T-helper 9 cell (primary cell): ENCODE results near the gene KCNMB4.

ENCODE experiments used
- DNase-seq: peaks from one replicate; pipeline ENCODE4 v3.0.0-alpha.2; 2020

KCNMB4 gene

GRCh38 chr12:70448371-70448770, 82.3 kb downstream of the KCNMB4 start:
- no peak for DNase-seq

DNA sequence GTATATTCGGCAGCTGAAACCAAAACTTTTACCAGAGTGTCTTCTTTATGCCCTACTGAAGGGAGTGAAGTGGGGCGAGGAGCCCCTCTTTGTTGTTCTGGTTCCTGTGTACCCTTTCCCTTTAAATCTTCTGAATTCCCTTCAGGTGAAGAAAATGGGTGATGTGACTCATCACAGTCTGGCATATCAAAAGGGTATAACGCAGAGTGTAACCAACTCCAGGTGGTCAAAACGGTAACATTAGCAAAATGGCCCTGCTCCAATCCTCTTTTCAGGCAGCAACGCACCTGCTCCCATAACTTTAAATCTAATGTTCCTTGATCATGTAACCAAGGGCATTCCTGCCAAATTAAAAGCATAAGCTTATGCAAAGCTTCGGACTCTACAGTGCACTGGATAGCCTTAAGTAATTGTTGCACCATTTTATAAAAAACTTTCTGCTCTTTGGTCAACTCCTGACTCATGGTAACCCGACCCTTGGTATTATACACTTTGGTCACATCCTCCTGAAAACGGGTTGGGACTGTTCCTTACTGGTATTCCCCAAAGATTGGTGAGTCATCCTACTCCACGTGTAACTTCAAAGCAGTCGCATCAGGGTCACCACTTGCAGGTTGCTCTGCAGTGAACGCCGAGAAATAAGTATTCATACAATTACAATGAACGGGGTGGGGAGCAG, 83.1 kb downstream of the KCNMB4 start:
- DNase-seq = no peak

- no peak for DNase-seq
Measured at GRCh38 chr12:70449753-70450341, 83.8 kb downstream of the KCNMB4 start.

DNA sequence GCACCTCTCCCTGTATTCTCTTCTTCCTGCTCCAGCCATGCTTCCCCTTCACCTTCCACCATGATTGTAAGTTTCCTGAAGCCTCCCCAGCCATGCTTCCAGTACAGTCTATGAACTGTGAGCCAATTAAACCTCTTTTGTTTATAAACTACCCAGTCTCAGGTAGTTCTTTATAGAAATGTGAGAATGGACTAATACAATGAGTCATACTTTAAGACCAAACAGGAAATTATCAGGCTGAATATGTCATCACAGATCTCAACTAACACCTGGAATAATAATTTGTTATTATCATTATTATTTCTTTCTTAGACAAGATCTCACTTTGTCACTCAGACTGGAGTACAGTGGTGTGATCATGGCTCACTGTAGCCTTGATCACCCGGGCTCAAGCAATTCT, 85.4 kb downstream of the KCNMB4 start:
- no peak for DNase-seq

DNA sequence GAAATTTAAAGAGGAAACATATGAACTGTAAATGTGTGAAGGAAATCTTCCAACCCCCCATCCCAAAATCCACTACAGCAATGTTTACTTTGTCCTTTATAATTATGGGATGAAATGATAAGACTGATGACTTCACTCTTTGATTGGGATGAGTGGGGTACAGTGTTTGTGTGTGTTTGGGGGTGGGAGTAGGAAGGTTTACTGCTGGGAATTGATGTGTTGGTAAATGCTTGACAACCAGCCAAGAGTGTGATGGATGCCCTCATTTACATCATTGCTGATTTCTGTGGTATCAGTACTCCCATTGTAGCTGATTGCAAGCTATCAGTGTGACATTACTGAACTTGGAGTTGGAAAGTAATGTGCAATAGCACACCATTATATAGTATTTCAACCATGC, 90.9 kb downstream of the KCNMB4 start:
- no peak for DNase-seq

GRCh38 chr12:70459786-70460185, 93.7 kb downstream of the KCNMB4 start:
- no peak for DNase-seq

- no peak for DNase-seq
Measured at GRCh38 chr12:70463997-70464396, 97.9 kb downstream of the KCNMB4 start.

GRCh38 chr12:70466753-70467152, 100.7 kb downstream of the KCNMB4 start:
- DNase-seq = no peak

DNA sequence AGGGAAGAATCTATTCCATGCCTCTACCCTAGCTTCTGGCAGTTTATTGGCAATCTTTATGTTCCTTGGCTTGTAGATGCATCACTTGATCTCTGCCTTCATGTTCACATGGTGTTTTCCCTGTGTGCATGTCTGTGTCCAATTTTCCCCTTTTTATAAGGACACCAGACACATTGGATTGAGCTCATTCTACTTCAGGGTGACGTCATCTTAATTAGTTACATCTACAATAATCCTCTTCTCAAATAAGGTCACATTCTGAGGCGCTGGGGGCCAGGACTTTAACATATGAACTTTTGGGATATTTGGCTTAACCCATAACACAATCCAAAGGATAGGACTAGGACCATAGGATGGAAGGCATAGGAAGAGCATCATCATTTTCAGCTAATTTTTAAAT, 101.4 kb downstream of the KCNMB4 start:
- DNase-seq = no peak

GRCh38 chr12:70467918-70468733, 102.0 kb downstream of the KCNMB4 start:
- DNase-seq = no peak

- DNase-seq = no peak
Measured at GRCh38 chr12:70468741-70469140, 102.7 kb downstream of the KCNMB4 start.

GRCh38 chr12:70469221-70469820, 103.2 kb downstream of the KCNMB4 start:
- no peak for DNase-seq

DNA sequence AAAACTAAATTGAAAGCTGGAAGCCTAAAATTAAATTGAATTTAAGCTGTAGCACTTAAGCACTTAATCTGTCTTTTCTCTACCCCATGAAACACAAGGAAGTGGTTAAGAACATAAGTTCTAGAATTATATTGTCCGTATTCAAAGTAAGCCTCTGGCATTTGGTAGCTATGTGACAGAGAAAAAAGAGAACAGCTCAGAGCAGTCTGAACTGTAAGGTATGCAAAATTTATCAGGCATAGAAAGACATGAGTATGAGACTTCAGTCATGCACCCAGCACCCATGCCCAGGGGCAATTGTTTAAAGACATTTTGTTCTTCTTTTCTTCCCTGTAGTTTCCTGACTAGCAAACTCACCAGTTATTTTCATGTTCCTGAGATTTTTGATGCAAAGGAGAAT, 116.7 kb downstream of the KCNMB4 start:
- no peak for DNase-seq
